IMR-90 (cell line): Measurements from ENCODE around the gene MGLL. TPM values are rescaled to one million over a fixed set of nuclear protein-coding genes. Genes with fewer than 3 reads are reported as not detected.

Source experiments
- ATAC-seq: fragments of 200-7000 bp; cut with Tn5 transposase; 2 replicates; pipeline ENCODE4 v1.9.1; 2020; ENCODE audit warnings: low read depth, mild to moderate bottlenecking, moderate library complexity
- BruUV-seq: library from RNA; stranded (reverse); fragments of 400-500 nt; replicated peaks from 2 replicates; lab custom pipeline; 2021; lab: Mats Ljungman, UMichigan
- CTCF ChIA-PET: fragments of 300-600 bp; formaldehyde crosslinking; extraction: SDS; loops from one replicate; lab custom pipeline; 2021; ENCODE audit warnings: antibody characterized with exemption; lab: Yijun Ruan, JAX
- POLR2A ChIA-PET: fragments of 300-600 bp; sonication (Branson Sonifier 250); formaldehyde crosslinking; loops from one replicate; lab custom pipeline; 2022; ENCODE audit warnings: antibody characterized with exemption; ENCODE audit not compliant: unreplicated experiment; lab: Charles Lee
- DNase-seq: peaks from one replicate; pipeline ENCODE4 v3.0.0; 2013
- H2AFZ ChIP-seq: replicated peaks from 2 replicates; pipeline ENCODE3; 2013; ENCODE audit warnings: low read length, mild to moderate bottlenecking; ENCODE audit not compliant: poor library complexity
- H2AK5ac ChIP-seq: 2 replicates; pipeline ENCODE4 v1.6.1; 2013; ENCODE audit warnings: low read depth, low read length, inconsistent platforms
- H2AK9ac ChIP-seq: replicated peaks from 2 replicates; pipeline ENCODE3; 2013; ENCODE audit warnings: mild to moderate bottlenecking, low read depth, low read length, moderate library complexity; ENCODE audit not compliant: poor library complexity
- H2BK120ac ChIP-seq: 2 replicates; pipeline ENCODE4 v1.6.1; 2013; ENCODE audit warnings: low read depth, low read length, inconsistent platforms
- H2BK15ac ChIP-seq: 3 replicates; pipeline ENCODE4 v1.6.1; 2013; ENCODE audit warnings: low read depth, low read length, inconsistent platforms
- H2BK20ac ChIP-seq: 2 replicates; pipeline ENCODE4 v1.6.1; 2013; ENCODE audit warnings: low read depth, mild to moderate bottlenecking, inconsistent platforms, low read length, moderate library complexity
- H2BK5ac ChIP-seq: 2 replicates; pipeline ENCODE4 v1.6.1; 2013; ENCODE audit warnings: mild to moderate bottlenecking, low read depth, low read length, inconsistent platforms; ENCODE audit not compliant: poor library complexity, severe bottlenecking
- H3K14ac ChIP-seq: replicated peaks from 2 replicates; pipeline ENCODE4 v1.6.1; 2013; ENCODE audit warnings: low read depth, low read length, inconsistent platforms
- H3K18ac ChIP-seq: 2 replicates; pipeline ENCODE4 v1.6.1; 2013; ENCODE audit warnings: low read depth, low read length, control low read depth
- H3K23ac ChIP-seq: 2 replicates; pipeline ENCODE4 v1.6.1; 2013; ENCODE audit warnings: low read depth, low read length, inconsistent platforms
- H3K27ac ChIP-seq: 2 replicates; pipeline ENCODE4 v1.5.1; 2013; ENCODE audit warnings: mild to moderate bottlenecking, control low read depth, low read length; ENCODE audit not compliant: insufficient read depth
- H3K27me3 ChIP-seq: 2 replicates; pipeline ENCODE4 v1.6.1; 2013; ENCODE audit warnings: low read length; ENCODE audit not compliant: control insufficient read depth, insufficient read depth
- H3K36me3 ChIP-seq: 2 replicates; pipeline ENCODE4 v1.6.1; 2013; ENCODE audit warnings: low read length, mixed read lengths; ENCODE audit not compliant: control insufficient read depth, insufficient read depth
- H3K4ac ChIP-seq: 2 replicates; pipeline ENCODE4 v1.6.1; 2013; ENCODE audit warnings: low read depth, low read length, inconsistent platforms
- H3K4me1 ChIP-seq: 2 replicates; pipeline ENCODE4 v1.6.1; 2013; ENCODE audit warnings: low read length, mixed read lengths; ENCODE audit not compliant: control insufficient read depth, insufficient read depth
- H3K4me2 ChIP-seq: 2 replicates; pipeline ENCODE4 v1.6.1; 2013; ENCODE audit warnings: low read depth, mild to moderate bottlenecking, control low read depth, low read length, moderate library complexity
- H3K4me3 ChIP-seq: 2 replicates; pipeline ENCODE4 v1.5.1; 2013; ENCODE audit warnings: low read depth, mild to moderate bottlenecking, control low read depth, low read length, moderate library complexity; ENCODE audit not compliant: insufficient read depth
- H3K56ac ChIP-seq: 2 replicates; pipeline ENCODE4 v1.6.1; 2013; ENCODE audit warnings: low read length, inconsistent platforms; ENCODE audit not compliant: insufficient read depth; ENCODE audit errors: extremely low read depth
- H3K79me1 ChIP-seq, 2 experiments: 2 replicates each; pipeline ENCODE4 v1.6.1; 2013; ENCODE audit warnings: low read length in 2 of 2, inconsistent platforms in 1 of 2, low read depth in 1 of 2
- H3K9ac ChIP-seq: 2 replicates; pipeline ENCODE4 v1.6.1; 2013; ENCODE audit warnings: low read depth, low read length, control low read depth
- H3K9me1 ChIP-seq: 2 replicates; pipeline ENCODE4 v1.6.1; 2013; ENCODE audit warnings: low read length, inconsistent platforms; ENCODE audit not compliant: insufficient read depth
- H3K9me3 ChIP-seq: 2 replicates; pipeline ENCODE4 v1.6.1; 2013; ENCODE audit warnings: low read length; ENCODE audit not compliant: control insufficient read depth, insufficient read depth
- H4K20me1 ChIP-seq: 2 replicates; pipeline ENCODE4 v1.6.1; 2013; ENCODE audit warnings: low read length, inconsistent platforms; ENCODE audit not compliant: insufficient read depth
- H4K5ac ChIP-seq: 2 replicates; pipeline ENCODE4 v1.6.1; 2013; ENCODE audit warnings: mild to moderate bottlenecking, low read depth, low read length, control low read depth
- H4K8ac ChIP-seq, 2 experiments: 2 replicates each; pipeline ENCODE4 v1.6.1; 2013; ENCODE audit warnings: low read depth in 2 of 2, low read length in 2 of 2, control low read depth in 1 of 2, inconsistent platforms in 1 of 2
- H4K91ac ChIP-seq: 2 replicates; pipeline ENCODE4 v1.6.1; 2013; ENCODE audit warnings: low read depth, low read length, inconsistent platforms; ENCODE audit not compliant: insufficient read depth
- BHLHE40 ChIP-seq: fragments of 150-350 bp; IDR thresholded peaks from 2 replicates; pipeline ENCODE4 v1.6.1; 2016; ENCODE audit warnings: mild to moderate bottlenecking, low read depth, low read length
- CEBPB ChIP-seq: IDR thresholded peaks from 2 replicates; pipeline ENCODE4 v1.6.1; 2012; ENCODE audit warnings: low read depth, low read length, improper control_type of control experiment
- CHD1 ChIP-seq: IDR thresholded peaks from 2 replicates; pipeline ENCODE4 v1.6.1; 2012; ENCODE audit warnings: low read depth, low read length, improper control_type of control experiment
- ELK1 ChIP-seq: fragments of 150-350 bp; IDR thresholded peaks from 2 replicates; pipeline ENCODE4 v1.6.1; 2016; ENCODE audit warnings: low read depth, mild to moderate bottlenecking, low read length, moderate library complexity, borderline replicate concordance
- MAFK ChIP-seq: IDR thresholded peaks from 2 replicates; pipeline ENCODE4 v1.6.1; 2012; ENCODE audit warnings: low read depth, low read length, improper control_type of control experiment
- RCOR1 ChIP-seq: IDR thresholded peaks from 2 replicates; pipeline ENCODE4 v1.6.1; 2012; ENCODE audit warnings: mild to moderate bottlenecking, low read length, improper control_type of control experiment; ENCODE audit not compliant: insufficient replicate concordance
- SMC3 ChIP-seq: fragments of 150-350 bp; IDR thresholded peaks from 2 replicates; pipeline ENCODE4 v1.6.1; 2016; ENCODE audit warnings: low read depth, mild to moderate bottlenecking, antibody characterized with exemption, low read length, moderate library complexity
- USF2 ChIP-seq: fragments of 150-350 bp; IDR thresholded peaks from 2 replicates; pipeline ENCODE4 v1.6.1; 2017; ENCODE audit warnings: mild to moderate bottlenecking, antibody characterized with exemption, low read length, low read depth
- WGBS, 2 experiments: methylation state at CpG; one replicate each; pipeline versions ENCODE4 v1.1.5 to v1.1.7; 2013; ENCODE audit warnings: missing lambda C conversion rate in 2 of 2; ENCODE audit not compliant: insufficient read length in 1 of 2; ENCODE audit errors: extremely low coverage in 2 of 2; 5-methylcytosine and 5-hydroxymethylcytosine counted together
- dilution Hi-C: fragments of 300-500 bp; cut with HindIII; formaldehyde crosslinking; loops from one replicate; pipeline ENCODE4 v1.14.3; 2018; ENCODE audit warnings: low sequenced_read_pairs; ENCODE audit not compliant: unreplicated experiment
- in situ Hi-C: fragments of 300-500 bp; cut with MboI; formaldehyde crosslinking; loops from 3 replicates; pipeline ENCODE4 v1.14.3; 2019; ENCODE audit warnings: low sequenced_read_pairs, inconsistent platforms, mixed read lengths
- intact Hi-C: fragments of 100-400 bp; cut with micrococcal nuclease; formaldehyde crosslinking; loops from 2 replicates; pipeline ENCODE4 v1.10.0; 2022
- polyA plus RNA-seq, 3 experiments: library from polyadenylated mRNA; depleted of rRNA; stranded (reverse); fragments of >200 nt; gene quantifications; 2 replicates each; pipeline ENCODE4 v1.2.3, GENCODE V29; 2012; ENCODE audit warnings: low replicate concordance in 1 of 3
- total RNA-seq: library from RNA; depleted of rRNA; stranded (reverse); fragments of >200 nt; gene quantifications from 2 replicates; pipeline ENCODE4 v1.2.3, GENCODE V29; 2012

Gene MGLL
- total and polyA plus RNA-seq, 2 of the 4 experiments (the other 2 are of a cell fraction) = 23.7 to 60.6 TPM

DNA sequence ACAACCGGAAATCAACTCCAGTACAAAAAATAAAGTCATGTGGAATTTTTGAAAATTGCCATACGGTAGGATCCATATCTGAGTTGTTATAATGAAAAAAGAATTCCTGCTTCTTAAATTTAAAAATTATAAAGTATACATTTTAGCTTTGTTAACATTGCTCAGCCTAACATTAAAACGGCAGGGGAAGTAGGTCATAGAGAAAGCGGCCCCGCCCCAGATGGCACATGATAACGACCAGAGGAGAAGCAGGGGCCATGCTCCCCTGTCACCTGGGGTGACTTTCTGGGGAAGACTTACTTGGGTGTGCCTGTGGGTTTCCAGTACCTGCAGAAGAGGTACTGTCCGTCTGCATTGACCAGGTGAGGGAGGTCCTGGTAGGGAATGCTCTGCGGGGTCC lies 921 bp downstream of the MGLL start:
- peak overlapping the region; percentile 84 for H3K14ac ChIP-seq
- DNase-seq = no peak
- H4K20me1 ChIP-seq = no peaks in the 10 kb centered on the region
- H3K4me3 ChIP-seq = peak overlapping the region; percentile 41
- in situ Hi-C loops = no loop called here
- peaks cover 10% of the 10 kb centered on the region for H3K36me3 ChIP-seq
- peak overlapping the region; percentile 92 for H2BK5ac ChIP-seq
- no peak overlapping the region for H2AFZ ChIP-seq
- peaks cover 23 to 58% of the 10 kb centered on the region in 2 experiments; a peak in 3 of 4 replicates for H3K79me1 ChIP-seq
- H3K4me2 ChIP-seq = peak overlapping the region; percentile 73
- peak overlapping the region; percentile 84 for H3K56ac ChIP-seq
- peak overlapping the region; percentile 24 to 84 for H4K8ac ChIP-seq
- H4K5ac ChIP-seq = peak overlapping the region; percentile 89
- H3K18ac ChIP-seq = peak overlapping the region; percentile 93
- peak overlapping the region; percentile 82 for H2AK5ac ChIP-seq
- no peak for TF ChIP-seq CHD1
- TF ChIP-seq MAFK = no peak
- no peak for TF ChIP-seq USF2
- no peak for TF ChIP-seq RCOR1
- TF ChIP-seq SMC3 = no peak
- TF ChIP-seq BHLHE40 = no peak
- no peak for TF ChIP-seq ELK1
- no peak for TF ChIP-seq CEBPB
- WGBS, 2 experiments = no CpG with 5 or more reads among the region's 8 CpGs
- H3K4me1 ChIP-seq = peaks cover 27% of the 10 kb centered on the region
- no peak for ATAC-seq
- peak overlapping the region; percentile 72 for H2BK20ac ChIP-seq
- ChIA-PET POLR2A (no interaction called here), CTCF (interaction anchor here (1.0 to 1.8 kb wide), 3 partner anchors 18 to 124 kb away, joined by 3 to 6 read pairs (median 4); no protein-coding TSS in a partner anchor)
- peak overlapping the region; percentile 89 for H3K4ac ChIP-seq
- H3K23ac ChIP-seq = peak overlapping the region; percentile 80
- no TSS peak for BruUV-seq
- H2AK9ac ChIP-seq = peak overlapping the region; percentile 93
- H2BK15ac ChIP-seq = peak overlapping the region; percentile 75; the same call in 1 of the 3 replicates
- dilution Hi-C loops = no loop called here
- H3K9ac ChIP-seq = peak overlapping the region; percentile 81
- peak overlapping the region; percentile 81 for H2BK120ac ChIP-seq
- H3K27me3 ChIP-seq = no peaks in the 10 kb centered on the region
- intact Hi-C loops = loop anchor here (2.0 to 5.0 kb wide), 3 partner anchors 73 to 131 kb away; no protein-coding TSS in a partner anchor
- peak overlapping the region; percentile 91 for H3K27ac ChIP-seq
- no peaks in the 10 kb centered on the region for H3K9me3 ChIP-seq
- peaks cover 12% of the 10 kb centered on the region for H3K9me1 ChIP-seq
- H4K91ac ChIP-seq = peak overlapping the region; percentile 81
